ENCODE measurements around the gene PARD3B. TPM values are rescaled to one million over a fixed set of nuclear protein-coding genes. Genes with fewer than 3 reads are reported as not detected.

Gene PARD3B
- total RNA-seq, 1 experiment from 2014 or later = 6.4 TPM

- Mint-ChIP-seq H3K27ac (no peak overlapping the region), H3K36me3 (ENCODE audit: insufficient read depth in 1 of 3, low read depth in 3 of 3) (no peaks in the 10 kb centered on the region)
- no peaks in the 10 kb centered on the region for H4K20me1 ChIP-seq (ENCODE audit: control insufficient read depth, insufficient read depth, insufficient read length)
These were observed 386.3 kb downstream of the PARD3B start for GRCh38 chr2:204931562-204931961.

More at GRCh38 chr2:204931562-204931961, 386.3 kb downstream of the PARD3B start:
- Histone ChIP-seq H2BK5ac (ENCODE audit: insufficient read length, low read length) (no peak overlapping the region), H2BK15ac (ENCODE audit: low read depth, low read length) (no peak overlapping the region), H2AFZ (ENCODE audit: low read length) (no peak overlapping the region), H3K56ac (ENCODE audit: insufficient read length, low read depth, low read length) (no peak overlapping the region), H3K27me3 (ENCODE audit: insufficient read depth, low read length) (no peaks in the 10 kb centered on the region), H3K4me1 (ENCODE audit: insufficient read depth, low read length) (no peaks in the 10 kb centered on the region), H3K9me3 (ENCODE audit: control insufficient read depth, low read depth, low read length) (no peaks in the 10 kb centered on the region), H2BK120ac (ENCODE audit: low read depth, low read length, poor library complexity, severe bottlenecking) (no peak overlapping the region), H4K91ac (ENCODE audit: insufficient read length, low read depth, low read length) (no peak overlapping the region), H3K23ac (ENCODE audit: insufficient read length, low read depth, low read length) (no peak overlapping the region), H3K79me2 (ENCODE audit: insufficient read depth, low read length) (no peaks in the 10 kb centered on the region), H3K79me1 (ENCODE audit: insufficient read depth, low read depth, low read length, poor library complexity, severe bottlenecking) (no peaks in the 10 kb centered on the region), H2AK5ac (ENCODE audit: insufficient read length, low read length) (no peak overlapping the region), H3K14ac (ENCODE audit: insufficient read depth, low read length) (no peak overlapping the region), H2BK12ac (ENCODE audit: insufficient read length, low read depth, low read length) (no peak overlapping the region), H3K23me2 (ENCODE audit: insufficient read length, low read depth, low read length, poor library complexity, severe bottlenecking) (no peaks in the 10 kb centered on the region), H4K5ac (ENCODE audit: insufficient read length, low read depth, low read length) (no peak overlapping the region), H3T11ph (ENCODE audit: low read length) (no peak overlapping the region), H3K18ac (ENCODE audit: insufficient read length, low read depth, low read length) (no peak overlapping the region), H3K9ac (ENCODE audit: extremely low read depth, insufficient read length, low read length) (no peak overlapping the region), H3K27ac (ENCODE audit: insufficient read length, low read depth, low read length) (no peak overlapping the region), H4K8ac (replicated peaks; ENCODE audit: insufficient read length, low read depth, low read length) (no peak overlapping the region), H3K4ac (ENCODE audit: low read depth, low read length) (no peak overlapping the region), H3K4me2 (ENCODE audit: insufficient read depth, insufficient read length, low read length) (no peak overlapping the region), H2BK20ac (ENCODE audit: low read depth, low read length, poor library complexity, severe bottlenecking) (no peak overlapping the region)
- TF ChIP-seq CTCF (conservative IDR thresholded peaks at IDR 0.05) = no peak
- Mint-ChIP-seq H3K4me3 (no peak overlapping the region), H3K9me3 (no peaks in the 10 kb centered on the region), H3K27me3 (ENCODE audit: low read depth) (no peaks in the 10 kb centered on the region), H3K4me1 (peaks cover 5 to 6% of the 10 kb centered on the region in 2 experiments; a peak in 3 of 4 replicates)
- no peak for DNase-seq

Measured in H9 (cell line).